CD4-positive, alpha-beta T cell treated with Interleukin-17A for 4 hours (primary cell): ENCODE measurements around the gene SLC38A10.

ENCODE experiments used
- DNase-seq: peaks from one replicate; pipeline ENCODE4 v3.0.0-alpha.2; 2020; ENCODE audit warnings: mixed read lengths

SLC38A10 gene

DNA sequence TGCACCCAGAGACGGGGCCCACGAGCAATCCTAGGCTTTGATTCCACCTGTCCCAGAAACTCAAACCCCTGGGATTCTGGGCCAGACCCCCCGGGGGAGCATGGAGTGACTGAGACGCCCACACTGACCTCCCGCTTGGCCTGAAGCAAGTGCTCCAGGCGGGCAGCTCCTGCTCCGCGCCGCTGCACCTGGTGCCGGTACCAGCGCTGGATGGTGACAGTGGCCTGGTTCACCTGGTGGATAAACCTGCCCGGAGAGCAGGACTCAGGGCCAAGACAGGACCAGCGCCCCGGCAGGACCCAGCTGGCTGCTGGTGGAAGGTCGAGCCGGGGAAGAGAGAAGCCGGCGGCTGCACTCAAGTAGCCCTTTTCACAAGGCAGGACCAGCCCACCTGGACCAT, 94.9 kb downstream of the SLC38A10 start:
- DNase-seq = no peak

DNA sequence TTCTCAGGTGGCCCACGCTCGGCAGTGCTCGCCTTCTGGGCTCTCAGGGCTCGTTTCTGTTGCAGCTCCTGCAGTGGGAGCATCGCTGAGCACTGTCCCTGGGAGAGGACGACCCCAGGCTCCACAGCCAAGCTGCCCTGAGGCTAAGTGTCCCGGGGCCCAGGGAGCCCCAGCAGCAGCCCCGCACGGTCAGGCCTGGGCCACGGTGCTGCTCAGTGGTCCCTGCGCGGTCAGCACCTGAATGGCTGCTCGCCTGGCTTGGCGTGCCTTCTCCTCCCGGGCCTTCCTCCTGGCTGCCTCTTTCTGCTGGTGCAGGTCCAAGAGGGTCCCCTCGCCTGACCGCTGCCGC, 95.7 kb downstream of the SLC38A10 start:
- DNase-seq = no peak

DNA sequence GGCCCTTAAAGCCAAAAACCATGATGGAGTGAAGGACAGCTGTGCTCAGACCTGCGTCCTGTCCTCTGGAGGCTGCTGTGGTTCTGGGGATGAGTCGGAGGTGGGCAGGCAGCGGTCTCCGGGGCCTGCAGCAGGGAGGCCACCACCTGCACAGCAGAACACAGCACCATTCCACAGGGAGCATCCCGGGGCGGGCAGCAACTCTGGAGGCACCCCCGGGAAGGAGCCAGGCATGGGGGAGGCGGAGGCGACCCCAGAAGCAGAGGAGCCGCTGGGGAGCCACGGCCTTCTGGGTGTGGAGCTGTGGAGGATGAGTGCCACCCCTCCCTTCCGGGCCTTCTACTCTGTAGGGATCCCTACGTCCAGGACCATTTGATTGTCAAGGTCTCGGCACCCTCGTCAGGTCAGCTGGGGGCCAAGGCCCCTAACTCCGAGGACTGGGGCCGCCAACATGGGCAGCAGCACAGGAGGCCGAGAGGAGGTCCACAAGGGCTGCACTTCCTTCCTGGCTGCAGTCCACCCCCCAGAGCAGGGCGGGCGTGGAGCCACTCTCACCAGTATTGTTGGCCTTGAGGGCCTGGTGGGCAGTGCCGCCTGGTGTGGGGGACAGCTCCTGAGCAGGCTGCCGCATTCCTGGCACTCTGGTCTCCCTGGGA, 96.2 kb downstream of the SLC38A10 start:
- DNase-seq = no peak

- DNase-seq = no peak
Measured at GRCh38 chr17:81197831-81198490, 97.1 kb downstream of the SLC38A10 start.

GRCh38 chr17:81197409-81197795, 97.7 kb downstream of the SLC38A10 start:
- no peak for DNase-seq

DNA sequence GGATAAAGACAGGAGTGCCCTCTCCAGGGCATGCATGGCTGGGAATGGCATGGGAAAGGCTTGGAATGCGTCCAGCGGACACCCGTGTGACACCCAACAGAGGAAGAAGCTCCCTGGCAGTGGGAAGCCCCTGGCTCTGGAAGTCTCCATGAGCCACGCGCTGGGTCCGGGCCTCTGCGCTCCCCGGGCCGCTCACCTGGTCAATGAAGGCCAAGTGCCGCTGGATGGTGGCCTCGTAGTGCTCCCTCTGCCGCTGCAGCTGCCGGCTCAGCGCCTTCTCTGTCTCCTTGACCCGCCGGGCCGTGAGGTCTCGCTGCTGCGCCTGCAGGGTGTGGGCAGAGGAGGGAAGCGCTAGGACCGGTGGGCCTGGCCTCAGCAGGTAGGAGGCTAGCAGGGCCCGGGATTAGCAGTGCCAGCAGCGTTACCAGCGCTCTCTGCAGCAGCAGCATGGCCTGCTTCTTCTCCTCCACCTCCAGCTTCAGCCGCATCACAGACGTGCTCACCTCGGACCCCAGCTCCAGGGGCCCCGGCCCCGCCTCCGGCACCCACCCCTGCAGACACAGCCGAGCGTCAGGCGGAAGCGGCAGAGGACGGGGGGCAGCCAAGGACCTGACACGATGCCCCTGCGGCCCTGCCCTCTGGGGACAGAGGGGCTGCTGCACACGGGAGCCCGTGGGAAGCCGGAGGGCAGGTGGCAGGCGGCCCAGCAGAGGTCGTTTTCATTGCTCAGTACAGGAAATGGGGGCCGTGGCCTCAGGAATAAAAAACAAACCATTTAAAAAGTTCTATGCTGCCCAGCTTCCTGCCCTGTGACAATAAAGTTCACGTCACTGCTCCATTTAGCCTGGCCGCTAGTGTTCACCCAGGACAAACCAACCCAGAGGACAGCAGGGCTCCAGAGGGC, 98.3 kb downstream of the SLC38A10 start:
- DNase-seq = no peak

- DNase-seq = no peak
Measured at GRCh38 chr17:81195941-81196495, 99.1 kb downstream of the SLC38A10 start.
